ENCODE measurements around the gene HSD11B1L.
"Not testable (repeated sequence)": the region's sequence is repeated elsewhere in the genome, so short reads cannot be mapped to it uniquely, and the experiment has no call there.

The HSD11B1L gene

GRCh38 chr19:5697022-5697889 lies 16.4 kb downstream of the HSD11B1L start:
- H3K27me3 ChIP-seq (replicated peaks; ENCODE audit: control insufficient read depth, insufficient read depth, low read length): no peaks in the 10 kb centered on the region
- DNase-seq (ENCODE audit: extremely low read depth, insufficient read length): no peak
- peaks cover 57% of the 10 kb centered on the region for H3K36me3 ChIP-seq (ENCODE audit: control insufficient read depth, insufficient read depth, low read length)
- no peak overlapping the region for H3K4me3 ChIP-seq (replicated peaks; ENCODE audit: low read depth, low read length)
- TF ChIP-seq CTCF (IDR thresholded peaks at IDR 0.05; ENCODE audit: insufficient read depth, low read length, poor library complexity, severe bottlenecking): no peak

GRCh38 chr19:5697890-5698634 lies 17.2 kb downstream of the HSD11B1L start:
- no peak for DNase-seq (ENCODE audit: extremely low read depth, insufficient read length)
- Histone ChIP-seq H3K27me3 (replicated peaks; ENCODE audit: control insufficient read depth, insufficient read depth, low read length) (no peaks in the 10 kb centered on the region), H3K4me3 (replicated peaks; ENCODE audit: low read depth, low read length) (no peak overlapping the region), H3K36me3 (ENCODE audit: control insufficient read depth, insufficient read depth, low read length) (peaks cover 50% of the 10 kb centered on the region)
- TF ChIP-seq CTCF (IDR thresholded peaks at IDR 0.05; ENCODE audit: insufficient read depth, low read length, poor library complexity, severe bottlenecking): no peak

GRCh38 chr19:5698635-5699422 lies 18.0 kb downstream of the HSD11B1L start:
- no peak for TF ChIP-seq CTCF (IDR thresholded peaks at IDR 0.05; ENCODE audit: insufficient read depth, low read length, poor library complexity, severe bottlenecking)
- no peaks in the 10 kb centered on the region for H3K27me3 ChIP-seq (replicated peaks; ENCODE audit: control insufficient read depth, insufficient read depth, low read length)
- DNase-seq (ENCODE audit: extremely low read depth, insufficient read length): no peak
- H3K36me3 ChIP-seq (ENCODE audit: control insufficient read depth, insufficient read depth, low read length): peaks cover 50% of the 10 kb centered on the region
- no peak overlapping the region for H3K4me3 ChIP-seq (replicated peaks; ENCODE audit: low read depth, low read length)

DNA sequence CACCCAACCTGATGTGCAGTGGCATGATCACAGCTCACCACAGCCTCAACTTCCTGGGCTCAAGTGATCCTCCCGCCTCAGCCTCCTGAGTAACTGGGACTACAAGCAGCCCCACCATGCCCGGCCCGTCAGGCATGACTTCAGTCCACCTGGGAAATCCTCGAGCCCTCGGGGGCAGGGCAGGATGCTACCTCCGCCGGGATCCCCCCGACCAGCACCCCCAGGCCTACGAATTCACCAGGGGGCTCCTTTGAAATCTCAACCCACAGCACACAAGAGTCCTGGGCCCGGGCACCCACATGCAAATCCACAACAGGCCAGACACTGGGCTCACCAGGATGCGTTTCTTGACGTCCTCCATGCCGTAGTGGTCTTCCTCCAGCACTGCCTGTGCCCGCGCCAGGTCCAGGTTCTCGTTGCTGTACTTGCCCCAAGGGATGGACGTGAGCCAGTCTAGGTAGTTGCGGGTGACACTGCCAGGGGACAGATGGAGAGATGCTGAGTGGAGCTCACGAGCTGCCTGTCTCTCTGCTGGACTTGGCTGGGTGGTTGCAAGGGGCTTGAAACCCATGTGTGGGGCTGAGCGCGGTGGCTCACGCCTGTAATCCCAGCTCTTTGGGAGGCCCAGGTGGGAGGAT lies 19.7 kb downstream of the HSD11B1L start:
- Histone ChIP-seq H3K27me3 (replicated peaks; ENCODE audit: control insufficient read depth, insufficient read depth, low read length) (no peaks in the 10 kb centered on the region), H3K36me3 (ENCODE audit: control insufficient read depth, insufficient read depth, low read length) (peaks cover 45% of the 10 kb centered on the region), H3K4me3 (replicated peaks; ENCODE audit: low read depth, low read length) (no peak overlapping the region)
- DNase-seq (ENCODE audit: extremely low read depth, insufficient read length): no peak
- no peak for TF ChIP-seq CTCF (IDR thresholded peaks at IDR 0.05; ENCODE audit: insufficient read depth, low read length, poor library complexity, severe bottlenecking)

DNA sequence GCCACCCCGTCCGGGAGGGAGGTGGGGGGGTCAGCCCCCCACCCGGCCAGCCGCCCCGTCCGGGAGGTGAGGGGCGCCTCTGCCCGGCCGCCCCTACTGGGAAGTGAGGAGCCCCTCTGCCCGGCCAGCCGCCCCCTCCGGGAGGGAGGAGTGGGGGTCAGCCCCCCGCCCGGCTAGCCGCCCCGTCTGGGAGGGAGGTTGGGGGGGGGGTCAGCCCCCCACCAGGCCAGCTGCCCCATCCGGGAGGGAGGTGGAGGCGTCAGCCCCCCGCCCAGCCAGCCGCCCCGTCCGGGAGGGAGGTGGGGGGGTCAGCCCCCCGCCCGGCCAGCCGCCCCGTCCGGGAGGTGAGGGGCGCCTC lies 21.2 kb downstream of the HSD11B1L start:
- not testable (repeated sequence) for DNase-seq (ENCODE audit: extremely low read depth, insufficient read length); H3K27me3 ChIP-seq (replicated peaks; ENCODE audit: control insufficient read depth, insufficient read depth, low read length); H3K4me3 ChIP-seq (replicated peaks; ENCODE audit: low read depth, low read length)
- peaks cover 44% of the 10 kb centered on the region for H3K36me3 ChIP-seq (ENCODE audit: control insufficient read depth, insufficient read depth, low read length)

Measured in GM06990 (cell line).